HG02840 (cell line): Measurements from ENCODE around the gene IQSEC3.

Experiments
- ATAC-seq: cut with Tn5 transposase; IDR thresholded peaks from one replicate; pipeline ENCODE4 v1.9.1; 2021; ENCODE audit warnings: mild to moderate bottlenecking, moderate library complexity, moderate number of reproducible peaks; ENCODE audit not compliant: unreplicated experiment, low FRiP score

IQSEC3 gene

DNA sequence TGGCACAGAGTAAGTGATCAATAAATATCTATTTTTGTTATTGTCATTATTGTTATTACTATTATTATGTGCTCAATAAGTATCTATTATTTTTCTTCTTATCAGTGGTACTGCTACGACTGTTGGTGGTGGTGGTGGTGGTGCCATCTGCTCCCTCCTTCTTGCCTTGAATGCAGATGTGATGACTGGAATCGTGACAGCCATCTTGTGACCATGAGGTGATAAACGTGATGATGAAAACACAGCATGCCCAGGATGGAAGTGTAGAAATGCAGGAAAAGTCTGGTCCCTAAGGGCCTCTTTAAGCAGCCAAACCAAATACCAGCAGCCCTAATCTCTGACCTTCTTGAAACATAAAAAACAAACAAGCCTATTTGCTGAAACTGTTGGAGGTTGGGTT is 125.0 kb downstream of the IQSEC3 start:
- ATAC-seq, result no peak

DNA sequence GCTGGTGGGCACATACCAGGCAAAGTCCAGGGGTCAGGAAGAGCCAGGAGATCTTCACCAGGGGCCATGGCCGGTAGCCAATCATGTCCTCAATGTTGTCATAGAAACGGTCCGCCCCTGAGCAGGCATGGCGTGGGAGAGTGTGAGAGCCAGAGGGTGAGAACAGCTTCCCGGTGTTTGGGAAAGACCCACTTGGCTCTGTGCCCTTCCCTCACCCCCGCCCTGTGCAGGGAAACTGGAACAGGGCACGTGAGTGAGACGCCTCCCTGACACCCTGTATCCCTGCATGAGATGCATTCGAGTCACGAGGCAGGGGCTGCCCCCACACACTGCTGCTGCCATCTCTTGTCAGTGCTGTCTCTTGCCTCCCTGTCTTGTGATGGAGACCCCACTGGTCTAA is 126.7 kb downstream of the IQSEC3 start:
- no peak for ATAC-seq

DNA sequence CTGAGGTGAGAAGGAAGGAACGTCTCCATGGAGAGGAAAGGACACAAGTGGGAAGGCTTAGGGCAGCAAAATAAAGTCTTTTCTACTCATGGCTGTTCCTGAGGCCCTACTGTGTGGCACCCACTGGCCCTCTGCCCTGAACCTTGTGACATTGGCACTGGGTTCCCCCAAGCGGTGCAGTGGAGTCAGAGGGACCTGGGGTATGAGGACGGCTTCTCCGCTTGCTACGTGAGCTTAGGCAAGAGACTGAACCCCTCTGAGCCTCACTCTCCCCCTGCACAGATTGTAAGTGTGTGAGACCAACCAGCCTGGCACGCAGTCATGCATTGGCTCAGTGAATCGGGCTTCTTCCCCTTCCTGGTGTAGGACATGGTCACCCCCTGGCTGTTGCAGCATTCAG is 127.7 kb downstream of the IQSEC3 start:
- no peak for ATAC-seq

DNA sequence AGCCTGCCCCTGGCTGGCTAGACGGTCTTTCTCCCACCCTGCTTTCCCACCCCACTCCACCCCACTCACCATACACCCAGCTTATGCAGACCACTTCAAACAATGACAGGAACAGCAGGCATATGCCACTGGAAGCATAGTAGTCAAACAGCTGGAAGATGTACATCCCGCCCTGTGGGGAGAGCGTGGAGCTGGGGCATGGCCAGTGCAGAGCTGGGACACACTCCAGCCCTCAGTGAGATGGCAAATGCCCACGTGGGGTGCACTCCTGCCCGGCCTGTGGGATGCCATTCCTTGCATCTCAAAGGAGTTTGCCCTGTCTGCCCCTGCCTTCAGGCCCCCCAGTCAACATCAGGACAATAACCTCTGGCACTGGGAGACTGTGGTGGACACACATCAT is 128.6 kb downstream of the IQSEC3 start:
- no peak for ATAC-seq

DNA sequence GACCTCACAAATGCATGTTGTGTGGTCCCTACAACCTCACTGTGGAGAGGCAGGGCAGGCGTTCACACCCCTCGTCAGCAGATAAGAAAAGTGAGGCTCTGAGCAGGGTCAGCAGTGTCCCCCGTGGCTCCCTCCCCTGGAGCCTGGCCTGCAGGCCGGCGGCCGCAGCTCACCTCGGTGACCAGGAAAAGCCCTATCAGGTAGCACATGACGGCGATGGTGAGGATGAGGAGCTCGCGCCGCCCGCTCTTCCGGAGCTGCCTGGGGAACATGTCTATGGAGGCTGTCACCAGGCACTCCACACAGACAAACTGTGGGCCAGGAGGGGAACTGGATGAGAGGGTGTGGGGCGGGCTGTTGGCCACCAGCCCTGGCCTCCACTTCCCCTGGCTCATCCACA is 129.4 kb downstream of the IQSEC3 start:
- no peak for ATAC-seq

DNA sequence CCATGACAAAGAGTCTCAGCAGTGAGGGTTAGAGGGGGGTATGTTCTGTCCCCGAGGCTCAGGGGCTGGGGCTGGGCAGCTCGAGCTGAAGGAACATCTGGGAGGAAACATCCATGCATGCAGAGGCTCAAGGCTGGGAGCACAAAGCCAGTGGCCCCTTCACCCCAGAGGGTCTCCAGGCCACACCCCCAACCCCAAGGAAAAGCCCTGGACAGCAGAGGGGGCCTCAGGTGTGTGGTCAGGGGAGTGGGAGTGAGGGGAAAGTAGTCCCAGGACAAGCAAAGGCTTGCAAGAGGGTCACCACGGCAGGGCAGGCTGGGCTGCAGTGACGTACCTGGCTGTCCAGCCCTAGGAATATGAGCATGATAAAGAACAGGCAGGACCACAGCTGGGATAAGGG is 129.9 kb downstream of the IQSEC3 start:
- no peak for ATAC-seq

DNA sequence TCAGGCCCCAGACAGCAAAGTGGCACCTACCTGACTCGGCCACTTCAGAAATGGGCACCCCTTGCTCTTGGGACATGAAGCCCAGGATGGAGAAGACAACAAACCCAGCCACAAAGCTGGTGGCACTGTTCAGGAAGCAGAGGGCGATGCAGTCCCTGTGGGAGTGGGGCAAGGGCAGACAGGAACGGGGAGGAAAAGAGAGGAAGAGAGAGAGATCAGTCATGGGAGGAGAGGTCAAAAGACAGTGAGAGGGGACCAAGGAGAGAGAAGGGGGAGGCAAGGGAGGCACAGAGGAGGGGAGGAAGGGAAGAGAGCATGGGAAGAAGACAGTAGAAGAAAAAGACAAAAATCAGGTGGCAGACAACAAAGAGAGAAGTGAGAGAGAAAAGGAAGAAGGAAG is 130.8 kb downstream of the IQSEC3 start:
- ATAC-seq, result no peak

DNA sequence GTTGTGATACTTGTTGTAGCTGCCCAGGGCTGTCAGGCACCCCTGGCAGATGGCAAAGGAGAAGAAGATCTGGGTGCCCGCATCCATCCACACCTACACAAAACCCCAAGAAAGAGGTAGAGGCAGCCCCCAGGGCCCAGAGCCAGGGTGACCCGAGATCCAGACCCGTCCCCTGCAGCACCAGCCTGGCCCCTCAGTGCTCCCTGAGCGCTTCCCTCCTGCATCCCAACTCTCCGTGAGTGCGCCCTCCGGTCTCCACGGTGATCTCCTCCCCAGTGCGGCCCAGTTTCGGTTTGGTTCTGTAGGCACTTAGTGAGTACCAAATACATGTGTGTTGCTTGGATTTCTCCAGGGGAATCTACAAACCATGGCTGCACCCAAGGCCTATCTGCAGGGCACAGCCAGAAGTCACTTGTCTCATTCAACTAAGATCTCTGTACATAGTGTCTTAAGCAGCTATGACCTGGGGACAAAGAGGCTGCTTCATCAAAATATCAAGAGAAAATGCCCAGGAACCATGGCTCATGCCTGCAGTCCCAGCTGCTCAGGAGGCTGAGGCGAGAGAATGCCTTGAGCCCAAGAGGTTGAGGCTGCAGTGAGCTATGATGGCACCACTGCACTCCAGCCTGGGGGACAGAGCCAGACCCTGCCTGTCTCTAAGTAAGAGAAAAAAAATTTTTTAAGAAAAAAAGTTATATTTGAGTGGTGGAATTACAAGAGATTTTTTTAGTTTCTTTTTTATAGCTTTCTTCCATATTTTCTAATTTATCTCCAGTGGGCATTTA is 131.5 kb downstream of the IQSEC3 start:
- no peak for ATAC-seq

DNA sequence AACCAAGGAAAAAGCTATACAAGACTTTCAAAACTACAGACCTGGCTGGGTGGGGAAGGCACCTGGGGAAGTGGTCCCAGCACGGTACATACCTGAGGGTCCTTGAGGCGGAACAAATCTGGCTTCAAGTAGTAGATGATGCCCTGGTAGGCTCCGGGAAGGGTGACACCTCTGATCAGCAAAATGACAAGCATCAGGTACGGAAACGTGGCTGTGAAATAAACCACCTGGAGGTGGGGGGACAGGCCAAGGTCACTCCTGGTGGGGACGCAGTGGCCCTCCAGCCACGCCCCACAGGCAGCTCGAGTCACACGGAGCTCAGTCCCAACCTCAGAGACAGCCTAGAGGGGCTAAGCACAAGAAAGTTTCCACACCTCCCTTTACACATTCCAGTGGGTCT is 132.1 kb downstream of the IQSEC3 start:
- no peak for ATAC-seq

DNA sequence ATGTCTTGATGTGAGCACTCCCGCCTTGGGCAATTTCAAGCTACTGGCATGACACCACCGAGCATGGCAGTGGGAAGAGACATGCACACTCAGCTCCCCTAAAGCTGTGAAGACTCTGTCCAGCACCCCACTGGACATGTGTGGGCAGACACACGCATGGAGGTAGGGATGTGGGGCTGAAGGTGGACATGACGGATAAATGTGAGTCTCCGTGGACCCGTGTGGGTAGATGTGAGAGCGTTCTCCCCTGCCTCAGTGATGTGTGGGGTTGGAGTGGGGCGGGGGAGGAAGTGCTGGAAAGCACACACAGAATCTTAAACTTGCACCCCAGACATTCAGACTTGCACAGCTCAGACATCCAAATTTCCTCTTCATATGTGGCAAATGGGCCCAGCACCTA is 134.8 kb downstream of the IQSEC3 start:
- ATAC-seq, result no peak

DNA sequence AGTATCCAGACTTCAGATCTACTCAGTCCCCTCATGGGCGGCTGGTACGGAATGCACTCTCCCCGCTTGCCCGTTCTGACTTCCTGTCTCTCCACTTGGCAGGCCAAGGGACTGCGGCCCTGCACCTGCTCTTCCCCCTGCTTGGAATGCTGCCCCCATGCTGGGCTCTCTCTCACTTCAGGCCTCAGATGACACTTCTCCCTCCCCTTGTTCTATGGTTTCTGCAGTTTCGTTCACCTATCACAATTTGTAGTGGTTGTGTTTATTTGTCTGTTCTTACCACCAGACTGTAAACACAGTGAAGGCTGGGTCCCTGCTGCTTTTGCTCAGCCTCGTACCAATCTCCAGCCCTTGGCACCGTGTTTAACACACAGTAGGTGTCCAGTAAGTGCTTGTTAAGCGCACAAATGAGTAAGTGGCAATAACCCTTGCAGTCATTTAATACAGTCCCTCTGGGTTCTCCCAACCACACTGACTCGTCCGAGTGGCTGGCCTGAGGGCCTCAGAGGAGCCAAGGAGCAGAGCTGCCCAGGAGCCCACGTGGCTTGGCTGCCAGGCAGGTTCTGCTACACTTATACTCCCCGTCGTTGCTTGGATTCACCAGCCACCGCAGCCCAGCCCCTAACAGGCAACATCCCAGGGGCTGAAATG is 135.6 kb downstream of the IQSEC3 start:
- ATAC-seq, result no peak

DNA sequence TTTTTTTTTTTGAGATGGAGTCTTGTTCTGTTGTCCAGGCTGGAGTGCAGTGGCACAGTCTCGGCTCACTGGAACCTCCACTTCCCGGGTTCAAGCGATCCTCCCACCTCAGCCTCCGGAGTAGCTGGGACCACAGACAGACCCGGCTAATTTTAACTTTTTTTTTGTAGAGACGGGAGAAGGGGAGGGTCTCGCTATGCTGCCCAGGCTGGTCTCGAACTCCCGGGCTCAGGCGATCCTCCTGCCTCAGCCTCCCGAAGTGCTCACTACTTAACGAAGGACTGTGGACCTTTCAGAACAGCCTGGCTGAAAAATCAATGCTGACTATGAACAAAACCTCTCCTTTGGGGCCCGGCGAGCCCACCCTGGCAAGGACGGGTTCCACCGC is 136.5 kb downstream of the IQSEC3 start:
- ATAC-seq, result no peak

DNA sequence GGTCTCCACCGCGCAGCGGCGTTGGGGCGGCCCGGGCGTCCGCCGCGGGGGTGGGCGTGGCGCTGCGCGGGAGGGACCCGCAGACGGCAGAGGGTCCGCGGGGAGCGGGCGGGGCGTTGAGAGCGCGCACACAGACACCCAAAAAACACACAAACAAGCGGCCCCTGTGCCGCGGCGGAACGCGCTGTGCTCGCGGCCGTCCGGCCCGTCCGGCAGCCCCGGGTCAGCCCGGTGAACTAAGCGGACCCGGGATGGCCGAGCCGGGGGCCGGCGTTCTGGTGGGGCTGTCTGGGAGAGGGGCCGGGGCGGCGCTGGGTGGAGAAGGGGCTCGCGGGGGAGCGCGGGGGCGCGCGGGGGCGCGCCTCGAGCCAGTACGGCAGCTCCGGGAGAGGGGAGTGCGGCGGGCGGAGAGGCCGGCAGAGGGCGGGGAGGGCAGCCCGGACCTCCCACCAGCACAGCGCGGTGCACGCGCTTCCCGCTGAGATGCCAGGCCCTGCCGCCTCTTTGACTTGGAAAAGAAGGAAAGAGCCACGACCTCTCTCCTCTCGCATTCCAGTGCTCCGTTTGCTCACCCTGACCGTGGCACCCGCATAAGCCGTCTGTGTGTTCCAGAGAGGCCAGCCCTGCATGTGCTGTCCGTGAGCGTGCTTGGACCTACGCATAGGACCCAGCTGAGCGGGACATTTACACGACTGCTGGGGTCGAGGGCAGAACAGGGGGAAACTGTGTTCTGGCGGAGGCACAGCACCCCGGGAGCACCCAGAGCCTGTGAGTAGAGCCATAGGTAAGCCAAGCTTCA is 137.1 kb downstream of the IQSEC3 start:
- ATAC-seq, result no peak

DNA sequence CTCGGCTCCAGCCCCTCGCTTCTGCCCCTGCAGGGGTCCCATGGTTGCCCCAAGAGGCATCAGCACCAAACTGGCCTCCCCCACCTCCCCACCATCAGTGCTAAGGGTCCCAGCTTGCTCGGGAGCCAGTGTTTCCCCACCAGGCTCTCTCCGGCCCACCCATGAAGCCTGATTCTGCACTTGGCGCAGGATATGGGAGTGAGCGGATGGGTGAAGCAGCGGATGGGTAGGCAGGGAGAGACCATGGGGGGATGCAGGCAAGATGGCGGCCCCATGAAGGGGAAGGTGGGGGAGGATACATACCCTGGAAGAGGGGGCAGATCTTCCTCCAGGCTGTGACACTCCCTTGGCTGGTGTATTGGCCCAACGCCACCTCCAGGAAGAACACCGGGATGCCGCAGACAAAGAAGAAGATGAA is 137.7 kb downstream of the IQSEC3 start:
- ATAC-seq, result no peak

DNA sequence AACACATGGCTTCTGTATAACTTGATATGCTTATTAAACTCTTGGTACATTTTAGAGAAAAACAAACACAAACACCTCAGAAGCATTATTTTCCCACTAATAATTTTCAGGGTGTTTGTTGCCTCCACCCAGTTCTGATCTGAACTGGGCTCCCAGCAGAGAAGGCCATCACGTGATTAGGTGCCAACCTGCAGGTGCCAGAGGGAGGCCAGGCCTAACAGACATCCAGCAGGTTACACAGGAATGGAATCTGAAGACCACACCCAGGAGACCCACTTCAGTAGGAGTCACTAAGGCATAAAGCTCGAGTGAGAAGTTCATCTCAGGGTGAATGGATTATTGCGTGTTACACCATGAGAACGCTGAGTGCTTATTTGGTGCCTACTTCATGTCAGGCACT is 138.5 kb downstream of the IQSEC3 start:
- ATAC-seq, result no peak

DNA sequence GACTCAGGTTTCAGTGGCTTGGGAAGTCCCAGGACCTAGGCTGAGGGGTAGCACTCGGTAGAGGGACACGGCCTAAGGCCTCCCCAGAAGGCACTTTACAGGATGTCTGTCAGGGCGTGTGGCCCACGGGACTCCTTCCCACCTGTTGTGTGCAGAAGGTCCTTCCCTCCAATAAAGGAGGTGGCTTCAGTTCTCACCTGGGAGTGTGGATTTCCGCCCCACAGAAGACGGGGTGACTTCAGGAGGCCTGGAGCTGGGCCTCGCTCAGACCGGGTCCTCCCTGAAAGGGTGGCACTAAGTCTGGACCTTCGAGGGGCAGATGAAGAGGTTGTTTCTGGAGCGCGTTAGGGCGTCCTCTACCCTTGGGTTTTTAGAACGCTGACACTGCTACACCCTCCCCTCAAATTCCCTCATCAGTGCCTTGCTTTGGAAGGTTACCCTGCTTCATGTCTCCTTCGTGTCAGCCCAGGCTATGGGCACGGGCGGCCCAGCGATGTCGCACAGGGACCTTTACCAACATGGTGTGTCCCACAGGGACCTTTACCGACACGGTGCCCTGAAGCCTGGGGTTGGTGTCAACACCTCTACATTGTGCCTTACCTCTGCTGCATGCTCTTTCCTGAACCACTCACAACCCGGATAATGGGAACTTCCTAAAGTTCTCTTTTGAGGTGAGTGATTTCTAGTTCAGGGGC is 140.3 kb downstream of the IQSEC3 start:
- no peak for ATAC-seq

DNA sequence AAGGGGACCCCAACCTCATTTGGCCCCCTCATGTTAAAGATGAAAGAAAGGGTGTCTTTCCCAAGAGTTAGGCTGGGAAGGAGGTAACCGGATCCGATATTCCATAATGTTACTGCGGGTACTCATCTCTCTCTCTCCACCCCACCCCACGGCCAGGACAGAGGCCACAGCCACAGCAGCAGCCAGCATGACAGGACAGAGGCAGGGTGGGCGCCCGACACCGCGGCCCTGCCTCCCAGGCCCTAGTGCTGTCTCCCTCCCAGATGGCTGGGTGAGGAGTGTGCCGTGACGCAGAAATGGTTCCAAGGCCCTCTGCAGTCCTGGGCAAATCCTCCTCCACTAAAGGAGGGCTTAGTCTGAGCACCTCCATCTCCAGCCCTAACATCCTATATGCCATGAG is 141.2 kb downstream of the IQSEC3 start:
- ATAC-seq, result no peak

DNA sequence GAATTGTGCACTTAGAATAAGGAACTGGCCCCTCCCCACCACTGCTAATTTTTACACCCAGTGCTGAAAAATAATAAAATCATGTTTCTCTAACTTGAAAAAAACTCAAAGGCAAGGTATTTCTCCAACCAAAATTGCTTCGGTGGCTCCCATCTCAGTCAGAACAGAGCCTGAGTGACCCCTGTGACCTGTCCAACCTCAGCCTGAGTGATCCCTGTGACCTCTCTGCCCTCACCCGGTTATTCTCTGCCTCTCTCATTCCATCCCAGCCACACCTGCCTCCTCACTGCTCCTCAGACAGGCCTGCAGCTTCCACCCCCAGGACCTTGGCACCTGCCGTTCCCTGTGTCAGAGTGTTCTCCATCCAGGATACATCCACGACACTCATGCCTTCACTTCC is 142.2 kb downstream of the IQSEC3 start:
- ATAC-seq, result no peak

DNA sequence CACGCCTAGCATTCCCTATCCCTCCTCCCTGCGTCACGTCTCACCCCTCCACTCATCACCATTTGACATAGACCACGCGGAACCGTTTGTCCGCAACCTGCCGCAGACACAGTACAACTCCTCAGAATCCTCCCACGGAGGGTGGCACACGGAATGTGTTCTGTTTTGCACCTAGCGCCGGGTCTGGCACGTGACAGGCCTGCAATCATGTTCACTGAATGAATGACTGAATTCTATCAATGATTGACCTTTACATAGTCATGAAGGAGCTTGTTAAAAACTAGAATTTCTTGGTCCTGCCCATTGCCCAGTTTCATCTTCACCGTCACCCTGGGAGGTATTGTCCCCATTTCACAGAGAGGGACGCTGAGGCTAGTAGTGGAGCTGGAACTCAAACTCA is 142.7 kb downstream of the IQSEC3 start:
- no peak for ATAC-seq

DNA sequence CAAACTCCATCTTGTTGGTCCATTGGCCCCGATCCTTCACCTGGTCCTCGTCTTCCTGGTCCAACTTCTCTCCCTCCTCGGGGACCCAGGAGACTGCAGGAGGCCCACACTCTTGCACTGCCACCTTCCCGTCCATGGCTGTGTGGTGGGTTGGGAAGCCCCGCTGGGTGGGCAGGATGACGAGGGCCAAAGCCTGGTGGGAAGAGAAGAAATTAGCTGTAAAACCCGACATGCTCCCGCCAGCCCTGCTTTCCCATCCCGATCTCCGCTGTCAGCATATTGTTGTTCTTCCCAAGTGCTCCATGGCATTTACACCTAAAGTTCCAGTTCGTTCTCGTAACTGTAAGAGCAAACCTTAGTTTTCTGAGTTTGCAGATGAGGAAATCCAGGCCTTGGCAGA is 143.3 kb downstream of the IQSEC3 start:
- ATAC-seq, result no peak
